T47D (cell line): ENCODE measurements around the gene CCDC167.

Source experiments
- DNase-seq, 2 experiments: peaks; one replicate each; pipeline versions ENCODE4 v3.0.0 to v3.0.0-alpha.2; 2011 to 2012; ENCODE audit warnings: low read depth in 1 of 2, low spot score in 1 of 2
- JUND ChIP-seq: IDR thresholded peaks from 2 replicates; pipeline ENCODE4 v1.6.1; 2012; ENCODE audit warnings: low read depth
- in situ Hi-C: cut with HindIII; loops from 2 replicates; pipeline ENCODE4 v1.10.0; 2016; ENCODE audit warnings: low sequenced_read_pairs, low pct_unique_long_range_greater_than_20kb

The CCDC167 gene

DNA sequence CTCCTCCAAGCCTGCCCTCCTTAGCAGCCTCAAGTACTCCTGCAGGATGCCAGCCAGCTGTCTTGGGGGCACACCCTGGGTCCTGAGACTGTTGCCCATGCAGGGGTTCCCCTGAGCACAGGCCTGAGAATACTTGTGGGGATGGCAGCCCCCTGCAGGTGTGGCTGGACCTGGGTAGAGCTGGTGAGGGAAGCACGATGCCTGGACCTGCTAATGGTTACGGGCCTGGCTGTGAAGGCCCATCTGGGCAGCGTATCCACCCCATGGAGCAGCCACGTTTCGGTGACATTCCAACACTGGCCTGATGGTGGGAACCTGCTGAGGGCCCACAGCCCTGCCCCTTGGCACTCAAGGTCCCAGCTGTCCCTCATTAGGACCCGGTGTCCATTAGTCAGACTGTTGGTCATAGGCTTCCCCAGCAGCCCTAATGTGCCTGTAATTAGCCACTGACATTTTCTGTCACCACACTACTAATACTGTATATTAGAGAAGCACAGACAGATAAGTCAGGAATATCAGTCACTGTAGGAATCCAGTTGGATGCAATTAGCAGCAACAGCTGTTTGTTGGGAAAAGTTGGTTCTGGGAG, 20.3 kb downstream of the CCDC167 start:
- no peak for TF ChIP-seq JUND
- DNase-seq, result no peak
- in situ Hi-C loops, result no loop called here

DNA sequence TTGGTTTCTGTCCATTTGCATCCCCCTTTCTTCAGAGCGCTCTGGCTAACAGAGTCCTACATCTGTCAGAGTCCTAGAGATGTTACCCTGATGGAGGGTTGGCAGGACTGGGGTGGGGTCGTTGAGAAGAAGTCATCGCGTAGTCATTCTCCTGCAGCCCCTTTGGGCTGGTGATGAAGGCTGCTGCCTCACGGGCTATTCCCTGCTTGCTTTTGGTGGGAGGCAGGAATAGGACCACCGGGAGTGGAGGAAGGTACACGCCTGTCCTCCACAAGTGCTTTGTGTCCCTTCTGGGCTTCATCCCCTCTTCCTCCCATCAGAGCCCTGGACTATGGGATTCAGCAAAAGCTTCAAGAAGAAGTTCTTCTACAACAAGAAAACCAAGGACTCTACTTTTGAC, 20.9 kb downstream of the CCDC167 start:
- no peak for TF ChIP-seq JUND
- no peak for DNase-seq
- in situ Hi-C loops, result no loop called here

- DNase-seq, result no peak
- in situ Hi-C loops, result no loop called here
Observed at GRCh38 chr6:37477656-37478435, 21.8 kb downstream of the CCDC167 start.

GRCh38 chr6:37477191-37477590, 22.5 kb downstream of the CCDC167 start:
- in situ Hi-C loops, result no loop called here
- TF ChIP-seq JUND, result no peak
- DNase-seq, result no peak

More at GRCh38 chr6:37477656-37478435, 21.8 kb downstream of the CCDC167 start:
- TF ChIP-seq JUND, result no peak

GRCh38 chr6:37474316-37474715, 25.4 kb downstream of the CCDC167 start:
- TF ChIP-seq JUND, result no peak
- in situ Hi-C loops, result no loop called here
- no peak for DNase-seq

GRCh38 chr6:37473364-37474095, 26.2 kb downstream of the CCDC167 start:
- peak in 1 of 2 experiments; percentile 73 for DNase-seq
- no peak for TF ChIP-seq JUND
- in situ Hi-C loops, result no loop called here

GRCh38 chr6:37467718-37468117, 32.0 kb downstream of the CCDC167 start:
- in situ Hi-C loops, result no loop called here
- TF ChIP-seq JUND, result no peak
- no peak for DNase-seq

DNA sequence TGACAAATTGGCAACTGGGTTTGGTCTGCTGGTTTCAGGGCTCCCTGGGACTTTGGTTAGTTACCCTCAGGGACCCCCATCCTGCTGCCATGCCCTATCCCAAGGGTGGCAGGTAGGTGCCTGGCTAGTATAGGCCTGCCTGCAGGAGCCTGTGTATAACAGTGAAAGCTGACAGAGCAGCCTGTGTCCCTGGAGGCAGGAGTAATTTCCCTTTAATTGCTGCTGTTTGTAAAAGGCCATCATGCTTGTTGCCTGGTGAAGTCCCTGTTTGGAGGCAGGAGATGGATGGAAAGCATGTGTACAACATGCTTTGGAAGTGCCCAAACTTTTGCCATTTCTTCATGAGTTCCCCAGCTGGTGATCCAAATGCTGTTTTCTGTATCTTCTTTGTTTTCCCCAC, 36.6 kb downstream of the CCDC167 start:
- no peak for TF ChIP-seq JUND
- DNase-seq, result no peak
- in situ Hi-C loops, result no loop called here

DNA sequence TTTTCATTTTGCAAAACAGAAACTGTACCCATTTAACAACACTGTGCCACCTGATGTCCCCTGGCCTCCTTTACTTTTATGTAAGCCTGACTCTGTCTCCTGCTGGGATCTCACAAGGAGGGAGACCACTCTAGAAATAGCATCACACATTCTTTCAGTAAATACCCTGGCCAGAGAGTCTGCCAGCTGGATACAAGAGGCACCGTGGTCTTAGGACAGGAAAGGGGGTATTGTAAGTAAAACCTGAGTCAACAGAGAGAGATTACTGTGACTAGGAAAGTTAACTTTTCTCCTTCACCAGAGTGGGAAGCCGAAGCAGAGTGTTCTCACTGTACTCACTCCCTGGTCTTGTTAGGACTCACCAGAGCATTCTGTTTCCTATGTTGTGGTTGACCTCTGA, 38.9 kb downstream of the CCDC167 start:
- no peak for TF ChIP-seq JUND
- in situ Hi-C loops, result no loop called here
- DNase-seq, result no peak

DNA sequence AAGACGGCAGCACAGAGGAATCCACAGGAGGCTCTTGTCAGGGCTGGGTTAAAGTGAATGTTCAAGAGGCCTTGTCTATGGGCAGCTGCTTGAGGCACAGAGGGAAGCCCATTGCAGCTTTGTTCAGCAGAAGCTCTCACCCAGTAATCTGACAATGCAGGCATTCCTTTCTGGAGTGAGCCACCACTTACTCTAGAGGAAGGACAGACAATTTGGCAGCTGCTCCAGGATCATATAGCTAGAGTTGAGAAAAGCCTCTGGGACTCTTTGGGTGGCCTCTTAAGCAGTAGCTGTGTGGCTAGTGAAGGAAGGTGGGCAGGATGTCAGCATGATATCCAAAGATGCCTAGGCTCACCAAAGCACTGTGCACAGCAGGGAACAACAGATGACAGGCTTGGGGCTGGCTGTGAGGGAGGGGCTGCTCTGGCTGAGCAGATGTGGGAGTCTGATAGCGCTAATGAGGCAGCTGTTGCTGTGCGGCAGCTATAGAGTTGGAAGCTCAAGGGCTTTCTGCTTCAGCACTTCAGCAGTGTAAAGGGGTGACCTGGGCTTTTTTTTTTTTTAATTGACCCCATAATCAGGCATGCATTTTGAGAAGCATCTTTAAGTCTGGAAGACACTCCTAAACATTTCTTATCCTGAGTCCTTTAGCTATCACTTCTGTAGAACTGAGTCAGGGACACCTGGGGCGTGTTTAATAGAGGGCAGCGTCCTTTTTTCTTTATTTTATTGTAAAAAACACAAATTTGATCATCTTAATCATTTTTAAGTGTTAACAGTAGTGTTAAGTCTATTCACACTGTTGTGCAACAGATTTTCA, 39.5 kb downstream of the CCDC167 start:
- in situ Hi-C loops, result no loop called here
- DNase-seq, result no peak
- no peak for TF ChIP-seq JUND

DNA sequence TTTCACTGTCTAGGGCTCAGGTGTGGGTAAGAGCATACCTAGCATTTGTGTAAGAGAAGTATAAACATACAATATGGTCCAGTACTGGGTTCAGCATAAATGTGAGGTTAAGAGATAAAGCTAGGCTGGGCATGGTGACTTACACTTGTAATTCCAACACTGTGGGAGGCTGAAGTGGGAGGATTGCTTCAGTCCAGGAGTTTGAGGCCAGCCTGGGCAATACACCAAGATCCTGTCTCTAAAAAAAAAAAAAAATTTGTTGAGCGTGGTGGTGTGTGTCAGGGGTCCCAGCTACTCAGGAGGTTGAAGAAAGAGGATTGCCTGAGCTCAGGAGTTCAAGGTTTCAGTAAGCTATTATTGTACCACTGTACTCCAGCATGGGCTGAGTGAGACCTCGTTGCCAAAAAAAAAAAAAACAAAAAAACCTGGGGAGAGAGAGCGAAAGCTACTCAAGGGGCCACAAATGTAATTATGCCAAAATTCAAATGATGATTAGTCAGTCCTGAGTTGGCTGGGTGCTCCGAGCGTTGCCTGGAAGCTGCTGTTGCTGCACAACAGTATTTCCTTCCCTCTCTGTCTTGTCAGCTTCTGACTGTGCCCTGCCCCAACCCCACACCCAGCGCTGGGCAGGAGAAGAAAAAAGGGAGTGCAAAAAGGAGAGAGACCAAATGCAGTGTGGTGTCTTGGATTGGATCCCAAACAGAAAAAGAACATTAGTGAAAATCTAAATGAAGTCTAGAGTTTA, 42.7 kb downstream of the CCDC167 start:
- no peak for DNase-seq
- in situ Hi-C loops, result no loop called here
- no peak for TF ChIP-seq JUND

DNA sequence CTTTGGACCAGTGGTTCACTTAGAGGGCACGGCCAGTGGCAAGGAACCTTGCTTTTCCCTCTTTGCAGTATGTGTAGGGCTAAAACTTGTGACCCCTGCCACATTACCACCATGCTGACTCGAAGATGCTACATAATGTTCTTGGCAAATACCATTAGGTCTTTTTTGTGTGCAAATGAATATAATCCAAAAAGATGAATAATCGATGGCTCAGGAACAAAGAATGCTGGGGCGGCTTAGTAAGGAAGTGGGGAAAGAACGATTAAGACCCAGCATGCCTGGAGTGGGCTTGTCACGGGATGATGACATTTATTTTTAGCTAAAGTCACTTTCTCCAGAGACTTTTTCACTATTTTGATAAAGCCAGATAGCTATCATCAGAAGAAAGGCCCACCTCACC, 43.6 kb downstream of the CCDC167 start:
- in situ Hi-C loops, result no loop called here
- no peak for TF ChIP-seq JUND
- DNase-seq, result no peak
